K562 (cell line): ENCODE measurements around the gene KCNAB1. TPM values are rescaled to one million over a fixed set of nuclear protein-coding genes. Genes with fewer than 3 reads are reported as not detected.

Source experiments
- CHD2 ChIP-seq: IDR thresholded peaks from 2 replicates; pipeline ENCODE4 v1.6.1; 2011; ENCODE audit warnings: low read depth, low read length
- HDAC1 ChIP-seq, 2 experiments: fragments of 450-650 bp; IDR thresholded peaks; 2 replicates each; pipeline ENCODE4 v1.6.1; 2016 to 2017; ENCODE audit warnings: inconsistent platforms in 1 of 2, mild to moderate bottlenecking in 1 of 2, moderate library complexity in 1 of 2
- HMG20B ChIP-seq: fragments of 250-450 bp; sonication (Bioruptor Pico); IDR thresholded peaks from 2 replicates; pipeline ENCODE4 v1.5.0; 2021; ENCODE audit warnings: mild to moderate bottlenecking
- KDM2B ChIP-seq: fragments of 250-450 bp; sonication (Bioruptor Pico); IDR thresholded peaks from 2 replicates; pipeline ENCODE4 v1.8.0; 2021; ENCODE audit warnings: mild to moderate bottlenecking, moderate library complexity
- NR2C2 ChIP-seq, 2 experiments: fragments of 200-800 bp in 1 of 2; sonication (Bioruptor generic) in 1 of 2; sonication (generic) in 1 of 2; formaldehyde crosslinking in 1 of 2; IDR thresholded peaks; 2 replicates each; pipeline versions ENCODE4 v1.6.1 to v1.8.0; 2016 to 2022; ENCODE audit warnings: mild to moderate bottlenecking in 1 of 2, missing compliant biosample characterization in 1 of 2, missing genetic modification characterization in 1 of 2, missing genetic modification reagents in 1 of 2
- PHF21A ChIP-seq: fragments of 450-650 bp; IDR thresholded peaks from 2 replicates; pipeline ENCODE4 v1.6.1; 2017; ENCODE audit warnings: low read depth, borderline replicate concordance
- PRMT5 ChIP-seq: sonication (generic); formaldehyde crosslinking; IDR thresholded peaks from 2 replicates; pipeline ENCODE4 v1.5.0; 2020; ENCODE audit warnings: missing genetic modification reagents
- SP2 ChIP-seq: IDR thresholded peaks from 2 replicates; pipeline ENCODE4 v1.6.1; 2011; ENCODE audit warnings: mild to moderate bottlenecking, low read depth, low read length, moderate library complexity; ENCODE audit not compliant: poor library complexity, severe bottlenecking; ENCODE audit errors: extremely low read depth
- polyA plus RNA-seq, 8 experiments: library from polyadenylated mRNA; depleted of rRNA in 4 of 8; stranded (reverse) in 5 of 8; unstranded in 3 of 8; fragments of >200 nt; fragmentation: Nextera tagmentation in 2 of 8; fragmentation: Illumina TruSeq in 1 of 8; extraction: Ambion mirVana in 2 of 8; extraction: Trizol in 1 of 8; gene quantifications; 2 replicates each; pipeline versions ENCODE4 v1.2.1 to v1.2.3, GENCODE V29; 2011 to 2014; ENCODE audit warnings: inconsistent platforms in 1 of 8, missing spikeins in 1 of 8
- total RNA-seq, 7 experiments: library from RNA; depleted of rRNA in 6 of 7; stranded (reverse); fragments of >200 nt in 6 of 7; fragmentation: Illumina TruSeq in 2 of 7; extraction: Trizol in 2 of 7; gene quantifications; 2 replicates each; pipeline versions ENCODE4 v1.2.1 to v1.2.3, GENCODE V29; 2011 to 2021; ENCODE audit warnings: low replicate concordance in 1 of 7
- TF ChIP-seq, protein P1 (sequence below): sonication (generic); formaldehyde crosslinking; IDR thresholded peaks from 2 replicates; pipeline ENCODE4 v1.9.0; 2022; ENCODE audit warnings: mild to moderate bottlenecking, missing genetic modification reagents
- TF ChIP-seq, protein P2 (sequence below): sonication (generic); formaldehyde crosslinking; IDR thresholded peaks from 2 replicates; pipeline ENCODE4 v1.8.0; 2023; ENCODE audit warnings: mild to moderate bottlenecking, missing genetic modification reagents
- TF ChIP-seq, protein P3 (sequence below): fragments of 150-350 bp; IDR thresholded peaks from 2 replicates; pipeline ENCODE4 v1.6.1; 2014; ENCODE audit warnings: low read depth, mild to moderate bottlenecking, low read length, borderline replicate concordance

The KCNAB1 gene
- total and polyA plus RNA-seq, 9 of the 15 experiments (the other 6 are each of a cell fraction or from before 2014, with no cell fraction given): 0.14 to 1.2 (median 0.51) TPM

DNA sequence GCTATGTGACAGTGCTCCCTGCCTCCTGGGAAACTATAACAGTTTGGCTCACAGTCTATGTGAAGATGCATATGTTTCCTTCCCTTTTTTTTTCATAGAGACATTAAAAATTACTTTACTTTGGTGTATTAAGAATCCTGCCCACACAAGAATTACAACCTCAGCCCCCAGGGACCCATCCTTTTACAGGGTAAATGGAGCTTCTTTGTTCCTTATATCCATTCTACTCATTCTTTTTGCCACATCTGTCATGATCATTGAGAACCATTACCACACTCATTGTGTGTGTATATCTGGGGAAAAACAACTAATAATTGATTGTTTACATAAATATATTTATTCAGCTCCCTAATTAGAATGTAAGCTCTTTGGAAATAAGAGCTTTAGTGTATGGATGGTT is 277.2 kb downstream of the KCNAB1 start (continued):
- no peak for TF ChIP-seq PHF21A
- TF ChIP-seq, protein P1, sequence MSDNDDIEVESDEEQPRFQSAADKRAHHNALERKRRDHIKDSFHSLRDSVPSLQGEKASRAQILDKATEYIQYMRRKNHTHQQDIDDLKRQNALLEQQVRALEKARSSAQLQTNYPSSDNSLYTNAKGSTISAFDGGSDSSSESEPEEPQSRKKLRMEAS (CRISPR knock-in tag): no peak
- TF ChIP-seq, protein P2, sequence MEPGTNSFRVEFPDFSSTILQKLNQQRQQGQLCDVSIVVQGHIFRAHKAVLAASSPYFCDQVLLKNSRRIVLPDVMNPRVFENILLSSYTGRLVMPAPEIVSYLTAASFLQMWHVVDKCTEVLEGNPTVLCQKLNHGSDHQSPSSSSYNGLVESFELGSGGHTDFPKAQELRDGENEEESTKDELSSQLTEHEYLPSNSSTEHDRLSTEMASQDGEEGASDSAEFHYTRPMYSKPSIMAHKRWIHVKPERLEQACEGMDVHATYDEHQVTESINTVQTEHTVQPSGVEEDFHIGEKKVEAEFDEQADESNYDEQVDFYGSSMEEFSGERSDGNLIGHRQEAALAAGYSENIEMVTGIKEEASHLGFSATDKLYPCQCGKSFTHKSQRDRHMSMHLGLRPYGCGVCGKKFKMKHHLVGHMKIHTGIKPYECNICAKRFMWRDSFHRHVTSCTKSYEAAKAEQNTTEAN (CRISPR knock-in tag): no peak
- TF ChIP-seq PRMT5 (CRISPR knock-in tag): no peak
- no peak for TF ChIP-seq NR2C2 (CRISPR knock-in tag; IDR thresholded peaks at IDR 0.05)
- no peak for TF ChIP-seq NR2C2 (tag; IDR thresholded peaks at IDR 0.05)
- TF ChIP-seq HMG20B: no peak
- TF ChIP-seq SP2: no peak
- TF ChIP-seq CHD2: no peak
- no peak for TF ChIP-seq KDM2B
- TF ChIP-seq, protein P3, sequence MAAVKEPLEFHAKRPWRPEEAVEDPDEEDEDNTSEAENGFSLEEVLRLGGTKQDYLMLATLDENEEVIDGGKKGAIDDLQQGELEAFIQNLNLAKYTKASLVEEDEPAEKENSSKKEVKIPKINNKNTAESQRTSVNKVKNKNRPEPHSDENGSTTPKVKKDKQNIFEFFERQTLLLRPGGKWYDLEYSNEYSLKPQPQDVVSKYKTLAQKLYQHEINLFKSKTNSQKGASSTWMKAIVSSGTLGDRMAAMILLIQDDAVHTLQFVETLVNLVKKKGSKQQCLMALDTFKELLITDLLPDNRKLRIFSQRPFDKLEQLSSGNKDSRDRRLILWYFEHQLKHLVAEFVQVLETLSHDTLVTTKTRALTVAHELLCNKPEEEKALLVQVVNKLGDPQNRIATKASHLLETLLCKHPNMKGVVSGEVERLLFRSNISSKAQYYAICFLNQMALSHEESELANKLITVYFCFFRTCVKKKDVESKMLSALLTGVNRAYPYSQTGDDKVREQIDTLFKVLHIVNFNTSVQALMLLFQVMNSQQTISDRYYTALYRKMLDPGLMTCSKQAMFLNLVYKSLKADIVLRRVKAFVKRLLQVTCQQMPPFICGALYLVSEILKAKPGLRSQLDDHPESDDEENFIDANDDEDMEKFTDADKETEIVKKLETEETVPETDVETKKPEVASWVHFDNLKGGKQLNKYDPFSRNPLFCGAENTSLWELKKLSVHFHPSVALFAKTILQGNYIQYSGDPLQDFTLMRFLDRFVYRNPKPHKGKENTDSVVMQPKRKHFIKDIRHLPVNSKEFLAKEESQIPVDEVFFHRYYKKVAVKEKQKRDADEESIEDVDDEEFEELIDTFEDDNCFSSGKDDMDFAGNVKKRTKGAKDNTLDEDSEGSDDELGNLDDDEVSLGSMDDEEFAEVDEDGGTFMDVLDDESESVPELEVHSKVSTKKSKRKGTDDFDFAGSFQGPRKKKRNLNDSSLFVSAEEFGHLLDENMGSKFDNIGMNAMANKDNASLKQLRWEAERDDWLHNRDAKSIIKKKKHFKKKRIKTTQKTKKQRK: no peak
- no peak for TF ChIP-seq HDAC1 (IDR thresholded peaks at IDR 0.05)
